ENCODE data around the gene TMEM269.

- TF ChIP-seq, protein P1, sequence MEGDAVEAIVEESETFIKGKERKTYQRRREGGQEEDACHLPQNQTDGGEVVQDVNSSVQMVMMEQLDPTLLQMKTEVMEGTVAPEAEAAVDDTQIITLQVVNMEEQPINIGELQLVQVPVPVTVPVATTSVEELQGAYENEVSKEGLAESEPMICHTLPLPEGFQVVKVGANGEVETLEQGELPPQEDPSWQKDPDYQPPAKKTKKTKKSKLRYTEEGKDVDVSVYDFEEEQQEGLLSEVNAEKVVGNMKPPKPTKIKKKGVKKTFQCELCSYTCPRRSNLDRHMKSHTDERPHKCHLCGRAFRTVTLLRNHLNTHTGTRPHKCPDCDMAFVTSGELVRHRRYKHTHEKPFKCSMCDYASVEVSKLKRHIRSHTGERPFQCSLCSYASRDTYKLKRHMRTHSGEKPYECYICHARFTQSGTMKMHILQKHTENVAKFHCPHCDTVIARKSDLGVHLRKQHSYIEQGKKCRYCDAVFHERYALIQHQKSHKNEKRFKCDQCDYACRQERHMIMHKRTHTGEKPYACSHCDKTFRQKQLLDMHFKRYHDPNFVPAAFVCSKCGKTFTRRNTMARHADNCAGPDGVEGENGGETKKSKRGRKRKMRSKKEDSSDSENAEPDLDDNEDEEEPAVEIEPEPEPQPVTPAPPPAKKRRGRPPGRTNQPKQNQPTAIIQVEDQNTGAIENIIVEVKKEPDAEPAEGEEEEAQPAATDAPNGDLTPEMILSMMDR (IDR thresholded peaks at IDR 0.05; ENCODE audit: insufficient read depth, low read length, poor library complexity, severe bottlenecking): no peak
- TF ChIP-seq EZH2phosphoT487 (conservative IDR thresholded peaks at IDR 0.05; ENCODE audit: low read length): no peak
These were observed 25.7 kb upstream of the TMEM269 start for GRCh38 chr1:42759114-42759513.
